ENCODE measurements around the gene ALOX15B. TPM values are rescaled to one million over a fixed set of nuclear protein-coding genes. Genes with fewer than 3 reads are reported as not detected.

The ALOX15B gene
- total and polyA plus RNA-seq, 2 of the 13 experiments (the other 11 are each of a cell fraction or from before 2014, with no cell fraction given) = not detected

DNA sequence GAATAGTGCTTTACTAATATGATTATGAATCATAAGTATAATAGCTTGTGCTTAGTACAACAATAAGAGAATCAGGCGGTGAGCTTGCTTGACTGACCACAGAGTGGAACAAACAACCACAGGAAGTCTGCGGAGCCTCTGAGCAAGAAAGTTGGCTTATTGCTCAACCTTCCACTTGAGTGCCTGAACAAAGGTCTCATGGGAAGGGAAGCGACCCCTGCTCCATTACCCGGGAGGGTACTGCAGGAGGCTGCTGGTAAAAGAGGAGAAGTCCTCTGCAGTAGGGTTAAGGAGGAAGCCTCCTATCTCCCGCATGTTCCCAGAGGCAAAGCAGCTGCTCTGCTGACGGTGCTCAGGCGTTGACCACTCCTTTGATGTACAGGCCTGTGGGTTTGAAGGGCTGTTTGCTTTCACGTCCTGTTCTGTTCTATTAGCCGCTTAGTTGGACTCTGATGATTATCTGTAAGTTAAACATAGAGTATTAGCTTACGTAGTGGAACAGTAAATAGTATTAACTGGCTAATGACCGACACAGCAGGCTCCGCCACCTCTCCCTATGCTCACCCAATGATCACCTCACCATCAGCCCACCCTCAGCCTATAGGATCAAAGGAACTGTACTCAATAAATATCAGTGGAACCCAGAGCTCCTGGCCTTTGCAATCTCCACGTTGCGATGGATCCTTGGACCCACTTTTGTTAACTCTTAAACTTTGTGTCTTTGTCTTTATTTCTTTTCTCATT lies 17.5 kb downstream of the ALOX15B start (continued):
- TF ChIP-seq, protein P1, sequence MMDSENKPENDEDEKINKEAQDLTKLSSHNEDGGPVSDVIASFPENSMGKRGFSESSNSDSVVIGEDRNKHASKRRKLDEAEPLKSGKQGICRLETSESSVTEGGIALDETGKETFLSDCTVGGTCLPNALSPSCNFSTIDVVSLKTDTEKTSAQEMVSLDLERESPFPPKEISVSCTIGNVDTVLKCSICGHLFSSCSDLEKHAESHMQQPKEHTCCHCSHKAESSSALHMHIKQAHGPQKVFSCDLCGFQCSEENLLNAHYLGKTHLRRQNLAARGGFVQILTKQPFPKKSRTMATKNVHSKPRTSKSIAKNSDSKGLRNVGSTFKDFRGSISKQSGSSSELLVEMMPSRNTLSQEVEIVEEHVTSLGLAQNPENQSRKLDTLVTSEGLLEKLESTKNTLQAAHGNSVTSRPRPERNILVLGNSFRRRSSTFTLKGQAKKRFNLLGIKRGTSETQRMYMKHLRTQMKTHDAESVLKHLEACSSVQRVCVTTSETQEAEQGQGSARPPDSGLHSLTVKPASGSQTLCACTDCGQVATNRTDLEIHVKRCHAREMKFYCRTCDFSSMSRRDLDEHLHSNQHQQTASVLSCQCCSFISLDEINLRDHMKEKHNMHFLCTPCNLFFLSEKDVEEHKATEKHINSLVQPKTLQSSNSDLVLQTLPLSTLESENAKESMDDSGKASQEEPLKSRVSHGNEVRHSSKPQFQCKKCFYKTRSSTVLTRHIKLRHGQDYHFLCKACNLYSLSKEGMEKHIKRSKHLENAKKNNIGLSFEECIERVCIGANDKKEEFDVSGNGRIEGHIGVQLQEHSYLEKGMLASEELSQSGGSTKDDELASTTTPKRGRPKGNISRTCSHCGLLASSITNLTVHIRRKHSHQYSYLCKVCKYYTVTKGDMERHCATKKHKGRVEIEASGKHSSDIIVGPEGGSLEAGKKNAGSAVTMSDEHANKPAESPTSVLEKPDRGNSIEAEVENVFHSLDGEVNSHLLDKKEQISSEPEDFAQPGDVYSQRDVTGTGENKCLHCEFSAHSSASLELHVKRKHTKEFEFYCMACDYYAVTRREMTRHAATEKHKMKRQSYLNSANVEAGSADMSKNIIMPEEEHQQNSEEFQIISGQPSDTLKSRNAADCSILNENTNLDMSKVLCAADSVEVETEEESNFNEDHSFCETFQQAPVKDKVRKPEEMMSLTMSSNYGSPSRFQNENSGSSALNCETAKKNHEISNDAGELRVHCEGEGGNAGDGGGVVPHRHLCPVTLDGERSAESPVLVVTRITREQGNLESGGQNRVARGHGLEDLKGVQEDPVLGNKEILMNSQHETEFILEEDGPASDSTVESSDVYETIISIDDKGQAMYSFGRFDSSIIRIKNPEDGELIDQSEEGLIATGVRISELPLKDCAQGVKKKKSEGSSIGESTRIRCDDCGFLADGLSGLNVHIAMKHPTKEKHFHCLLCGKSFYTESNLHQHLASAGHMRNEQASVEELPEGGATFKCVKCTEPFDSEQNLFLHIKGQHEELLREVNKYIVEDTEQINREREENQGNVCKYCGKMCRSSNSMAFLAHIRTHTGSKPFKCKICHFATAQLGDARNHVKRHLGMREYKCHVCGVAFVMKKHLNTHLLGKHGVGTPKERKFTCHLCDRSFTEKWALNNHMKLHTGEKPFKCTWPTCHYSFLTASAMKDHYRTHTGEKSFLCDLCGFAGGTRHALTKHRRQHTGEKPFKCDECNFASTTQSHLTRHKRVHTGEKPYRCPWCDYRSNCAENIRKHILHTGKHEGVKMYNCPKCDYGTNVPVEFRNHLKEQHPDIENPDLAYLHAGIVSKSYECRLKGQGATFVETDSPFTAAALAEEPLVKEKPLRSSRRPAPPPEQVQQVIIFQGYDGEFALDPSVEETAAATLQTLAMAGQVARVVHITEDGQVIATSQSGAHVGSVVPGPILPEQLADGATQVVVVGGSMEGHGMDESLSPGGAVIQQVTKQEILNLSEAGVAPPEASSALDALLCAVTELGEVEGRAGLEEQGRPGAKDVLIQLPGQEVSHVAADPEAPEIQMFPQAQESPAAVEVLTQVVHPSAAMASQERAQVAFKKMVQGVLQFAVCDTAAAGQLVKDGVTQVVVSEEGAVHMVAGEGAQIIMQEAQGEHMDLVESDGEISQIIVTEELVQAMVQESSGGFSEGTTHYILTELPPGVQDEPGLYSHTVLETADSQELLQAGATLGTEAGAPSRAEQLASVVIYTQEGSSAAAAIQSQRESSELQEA (CRISPR knock-in tag; IDR thresholded peaks at IDR 0.05; ENCODE audit: not compliant biosample characterization) = no peak
- TF ChIP-seq, protein P2, sequence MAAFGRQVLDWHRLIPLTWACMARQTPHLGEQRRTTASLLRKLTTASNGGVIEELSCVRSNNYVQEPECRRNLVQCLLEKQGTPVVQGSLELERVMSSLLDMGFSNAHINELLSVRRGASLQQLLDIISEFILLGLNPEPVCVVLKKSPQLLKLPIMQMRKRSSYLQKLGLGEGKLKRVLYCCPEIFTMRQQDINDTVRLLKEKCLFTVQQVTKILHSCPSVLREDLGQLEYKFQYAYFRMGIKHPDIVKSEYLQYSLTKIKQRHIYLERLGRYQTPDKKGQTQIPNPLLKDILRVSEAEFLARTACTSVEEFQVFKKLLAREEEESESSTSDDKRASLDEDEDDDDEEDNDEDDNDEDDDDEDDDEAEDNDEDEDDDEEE (CRISPR knock-in tag; IDR thresholded peaks at IDR 0.05) = no peak
- TF ChIP-seq ZIK1 (CRISPR knock-in tag; IDR thresholded peaks at IDR 0.05; ENCODE audit: borderline replicate concordance, low read depth) = no peak
- peak; percentile 51; the same call in 1 of the 2 replicates for TF ChIP-seq KDM2A (CRISPR knock-in tag; IDR thresholded peaks at IDR 0.05; ENCODE audit: borderline replicate concordance, low read depth)
- TF ChIP-seq RARA (CRISPR knock-in tag; IDR thresholded peaks at IDR 0.05) = peak; percentile 70
- peak; percentile 43; the same call in 1 of the 2 replicates for TF ChIP-seq ZNF644 (CRISPR knock-in tag; IDR thresholded peaks at IDR 0.05; ENCODE audit: low read depth)
- TF ChIP-seq, protein P3, sequence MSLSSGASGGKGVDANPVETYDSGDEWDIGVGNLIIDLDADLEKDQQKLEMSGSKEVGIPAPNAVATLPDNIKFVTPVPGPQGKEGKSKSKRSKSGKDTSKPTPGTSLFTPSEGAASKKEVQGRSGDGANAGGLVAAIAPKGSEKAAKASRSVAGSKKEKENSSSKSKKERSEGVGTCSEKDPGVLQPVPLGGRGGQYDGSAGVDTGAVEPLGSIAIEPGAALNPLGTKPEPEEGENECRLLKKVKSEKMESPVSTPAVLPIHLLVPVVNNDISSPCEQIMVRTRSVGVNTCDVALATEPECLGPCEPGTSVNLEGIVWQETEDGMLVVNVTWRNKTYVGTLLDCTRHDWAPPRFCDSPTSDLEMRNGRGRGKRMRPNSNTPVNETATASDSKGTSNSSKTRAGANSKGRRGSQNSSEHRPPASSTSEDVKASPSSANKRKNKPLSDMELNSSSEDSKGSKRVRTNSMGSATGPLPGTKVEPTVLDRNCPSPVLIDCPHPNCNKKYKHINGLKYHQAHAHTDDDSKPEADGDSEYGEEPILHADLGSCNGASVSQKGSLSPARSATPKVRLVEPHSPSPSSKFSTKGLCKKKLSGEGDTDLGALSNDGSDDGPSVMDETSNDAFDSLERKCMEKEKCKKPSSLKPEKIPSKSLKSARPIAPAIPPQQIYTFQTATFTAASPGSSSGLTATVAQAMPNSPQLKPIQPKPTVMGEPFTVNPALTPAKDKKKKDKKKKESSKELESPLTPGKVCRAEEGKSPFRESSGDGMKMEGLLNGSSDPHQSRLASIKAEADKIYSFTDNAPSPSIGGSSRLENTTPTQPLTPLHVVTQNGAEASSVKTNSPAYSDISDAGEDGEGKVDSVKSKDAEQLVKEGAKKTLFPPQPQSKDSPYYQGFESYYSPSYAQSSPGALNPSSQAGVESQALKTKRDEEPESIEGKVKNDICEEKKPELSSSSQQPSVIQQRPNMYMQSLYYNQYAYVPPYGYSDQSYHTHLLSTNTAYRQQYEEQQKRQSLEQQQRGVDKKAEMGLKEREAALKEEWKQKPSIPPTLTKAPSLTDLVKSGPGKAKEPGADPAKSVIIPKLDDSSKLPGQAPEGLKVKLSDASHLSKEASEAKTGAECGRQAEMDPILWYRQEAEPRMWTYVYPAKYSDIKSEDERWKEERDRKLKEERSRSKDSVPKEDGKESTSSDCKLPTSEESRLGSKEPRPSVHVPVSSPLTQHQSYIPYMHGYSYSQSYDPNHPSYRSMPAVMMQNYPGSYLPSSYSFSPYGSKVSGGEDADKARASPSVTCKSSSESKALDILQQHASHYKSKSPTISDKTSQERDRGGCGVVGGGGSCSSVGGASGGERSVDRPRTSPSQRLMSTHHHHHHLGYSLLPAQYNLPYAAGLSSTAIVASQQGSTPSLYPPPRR (CRISPR knock-in tag; IDR thresholded peaks at IDR 0.05; ENCODE audit: borderline replicate concordance) = peak; percentile 100
- TF ChIP-seq NFIC (IDR thresholded peaks at IDR 0.05; ENCODE audit: low read length) = peak; percentile 82
- TF ChIP-seq ELF1 (CRISPR knock-in tag; IDR thresholded peaks at IDR 0.05) = peak; percentile 25
